HG03354 (cell line): ENCODE results near the gene NUDT16L1.
A peak's percentile ranks its signal among the peaks of the same experiment; 100 is the strongest.
"Not testable (repeated sequence)": the region's sequence is repeated elsewhere in the genome, so short reads cannot be mapped to it uniquely, and the experiment has no call there.

Source experiments
- ATAC-seq: cut with Tn5 transposase; IDR thresholded peaks from one replicate; pipeline ENCODE4 v1.9.1; 2021; ENCODE audit warnings: mild to moderate bottlenecking; ENCODE audit not compliant: unreplicated experiment, poor library complexity, severe bottlenecking

The NUDT16L1 gene

DNA sequence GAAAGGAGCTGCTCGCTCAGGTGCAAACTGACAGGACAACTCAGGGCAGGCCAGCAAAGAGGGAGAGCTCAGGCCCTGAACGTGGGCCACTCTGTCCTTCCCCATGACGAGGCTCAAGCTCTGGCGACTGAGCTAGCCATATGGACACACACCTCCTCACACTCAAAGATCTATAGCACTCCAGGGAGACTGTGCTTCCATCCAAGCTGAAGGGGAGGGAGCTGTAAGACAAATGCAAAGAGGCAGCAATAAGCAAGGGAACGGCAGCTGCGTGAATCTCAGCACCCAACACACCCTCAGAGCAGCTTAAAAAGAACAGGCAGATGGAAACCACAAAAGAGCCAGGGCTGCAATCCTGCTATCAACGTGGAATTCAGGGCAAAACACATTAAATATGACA, 13.5 kb downstream of the NUDT16L1 start:
- no peak for ATAC-seq

DNA sequence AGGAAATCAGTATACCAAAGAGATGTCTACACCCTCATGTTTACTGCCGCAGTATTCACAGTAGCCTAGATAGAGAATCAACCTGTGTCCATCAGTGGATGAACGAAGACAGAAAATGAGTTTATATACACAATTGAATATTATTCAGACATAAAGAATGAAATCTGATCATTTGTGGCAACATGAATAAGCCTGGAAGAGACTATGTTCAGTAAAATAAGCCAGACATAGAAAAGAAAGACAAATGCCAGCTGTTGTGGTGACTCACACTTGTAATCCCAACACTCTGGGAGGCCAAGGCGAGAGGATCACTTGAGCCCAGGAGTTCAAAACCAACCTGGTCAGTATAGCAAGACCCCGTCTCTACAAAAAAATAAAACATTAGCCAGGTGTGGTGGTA, 16.1 kb downstream of the NUDT16L1 start:
- no peak for ATAC-seq

DNA sequence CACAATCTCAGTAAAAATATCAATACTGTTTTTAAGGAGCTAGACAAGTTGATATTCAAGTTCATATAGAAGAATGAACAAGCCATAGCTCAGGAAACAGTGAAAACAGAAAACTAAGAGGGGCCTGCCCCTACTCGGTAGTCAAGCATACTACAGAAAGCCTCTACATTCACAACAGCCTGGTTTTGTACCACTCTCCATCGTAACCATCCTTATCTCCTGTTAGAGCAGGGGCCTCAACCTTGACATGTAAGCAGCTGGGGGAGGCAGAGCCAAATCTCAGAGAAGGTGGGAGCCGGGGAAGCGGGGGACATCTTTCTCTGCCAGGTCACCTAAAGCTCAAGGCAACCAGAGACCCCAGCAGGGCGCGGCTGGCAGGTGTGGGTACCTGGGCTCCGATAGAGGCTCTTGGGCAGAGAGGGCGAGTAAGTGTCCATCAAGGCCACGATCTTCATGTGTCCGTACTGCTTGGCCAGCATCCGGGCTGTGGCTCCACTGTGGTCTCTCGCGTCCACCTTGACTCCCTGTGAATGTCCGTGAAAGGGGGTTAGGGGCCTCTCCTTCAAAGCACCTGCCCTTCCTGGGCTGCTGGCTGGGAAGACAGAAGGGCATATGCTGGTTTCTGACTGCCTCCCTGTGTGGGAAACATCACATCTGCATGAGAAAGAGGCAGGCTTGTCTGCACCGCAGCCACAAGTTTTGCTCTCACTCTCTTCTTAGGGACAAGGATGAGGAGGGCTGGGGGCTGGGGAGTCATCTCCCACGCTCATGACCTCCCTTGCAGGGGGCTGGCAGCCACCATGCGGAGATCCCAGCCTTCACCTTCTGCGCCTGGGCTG, 20.5 kb downstream of the NUDT16L1 start:
- no peak for ATAC-seq

DNA sequence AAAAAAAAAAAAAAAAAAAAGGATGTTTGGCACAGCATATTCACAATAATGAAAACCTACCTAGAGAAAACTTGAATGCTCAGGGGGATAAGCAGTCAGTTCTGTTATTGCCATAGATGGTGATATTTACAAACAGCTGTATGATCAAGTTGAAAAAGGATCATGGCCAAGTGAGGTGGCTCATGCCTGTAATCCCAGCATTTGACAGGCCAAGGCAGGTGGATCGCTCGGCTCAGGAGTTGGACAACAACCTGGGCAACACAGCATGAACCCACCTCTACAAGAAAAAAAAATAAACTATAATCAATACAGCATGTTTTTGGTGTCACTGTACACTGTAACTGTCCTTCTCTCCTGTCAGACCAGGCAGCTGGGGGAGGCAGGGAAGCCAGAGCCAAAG, 21.6 kb downstream of the NUDT16L1 start:
- ATAC-seq: no peak

DNA sequence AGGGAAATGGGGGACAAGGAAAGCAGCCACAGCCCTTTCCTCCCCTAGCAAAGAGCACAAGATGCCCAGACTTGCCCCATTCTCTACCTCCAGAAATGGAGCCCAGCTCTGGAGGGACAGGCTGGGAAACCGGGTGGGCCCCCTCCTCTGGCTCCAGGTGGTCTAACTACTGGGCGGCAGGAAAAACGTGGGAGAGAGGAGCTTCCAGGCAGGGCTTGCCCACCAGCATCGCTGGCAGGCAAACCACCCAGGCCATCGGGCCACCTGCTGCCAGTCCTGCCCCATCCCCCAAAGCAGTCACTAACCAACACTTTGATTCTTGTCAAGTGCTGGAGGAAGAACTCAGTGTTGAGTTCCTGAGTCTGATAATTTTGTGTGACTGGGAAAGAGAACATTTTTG, 25.1 kb downstream of the NUDT16L1 start:
- no peak for ATAC-seq

DNA sequence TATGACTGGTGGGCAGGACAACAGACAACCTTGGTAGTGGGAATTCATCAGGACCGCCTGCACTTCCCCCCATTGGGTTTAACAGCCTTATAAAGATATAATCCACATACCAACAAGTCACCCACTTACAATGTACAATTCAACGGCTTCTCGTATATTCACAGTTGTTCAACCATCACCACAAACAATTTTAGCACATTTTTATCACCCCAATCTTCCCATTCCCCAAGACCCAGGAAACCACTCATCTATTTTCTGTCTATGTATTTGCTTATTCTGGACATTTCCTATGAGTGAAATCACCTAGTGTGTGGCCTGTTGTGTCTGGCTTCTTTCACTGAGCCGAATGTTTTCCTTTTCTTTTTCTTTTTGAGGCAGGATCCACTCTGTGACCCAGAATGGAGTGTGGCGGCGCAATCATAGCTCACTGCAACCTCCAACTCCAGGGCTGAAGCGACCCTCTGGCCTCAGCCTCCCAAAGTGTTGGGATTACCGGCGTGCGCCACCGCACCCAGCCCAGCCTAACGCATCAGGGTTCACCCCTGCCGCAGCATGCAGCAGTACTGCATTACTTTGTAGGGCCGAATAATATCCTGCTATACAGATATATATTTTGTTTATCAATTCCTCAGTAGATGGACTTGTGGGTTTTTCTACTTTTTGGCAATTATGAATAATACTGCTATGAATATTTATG, 29.9 kb downstream of the NUDT16L1 start:
- ATAC-seq: no peak

DNA sequence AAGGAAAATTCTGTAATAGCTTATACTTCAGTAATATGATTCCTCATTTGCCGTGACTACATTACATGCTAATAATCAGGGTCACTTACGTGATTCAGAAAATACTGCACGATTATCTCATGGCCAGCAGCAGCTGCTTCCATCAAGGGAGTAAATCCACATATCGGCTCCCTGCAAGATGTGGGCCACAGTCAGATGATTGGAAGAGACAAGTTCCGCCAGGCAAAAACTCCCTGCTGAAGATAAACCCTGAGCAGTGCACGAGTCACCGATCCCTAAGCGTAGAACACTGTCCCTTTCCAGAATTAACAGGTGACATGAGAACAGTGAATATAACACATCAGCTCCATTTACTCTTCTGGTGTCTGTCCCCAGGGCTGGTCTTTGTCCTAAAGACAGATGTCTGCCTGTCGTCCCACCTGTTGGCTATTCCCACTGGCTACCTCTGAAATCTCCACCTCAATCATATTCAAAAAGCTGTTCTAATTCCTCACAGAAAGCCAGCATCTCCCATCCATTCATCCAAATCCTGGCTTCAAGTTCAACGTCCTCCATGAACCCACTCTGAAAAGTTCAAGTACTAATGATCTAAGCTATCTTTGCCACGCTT, 31.4 kb downstream of the NUDT16L1 start:
- ATAC-seq: no peak

DNA sequence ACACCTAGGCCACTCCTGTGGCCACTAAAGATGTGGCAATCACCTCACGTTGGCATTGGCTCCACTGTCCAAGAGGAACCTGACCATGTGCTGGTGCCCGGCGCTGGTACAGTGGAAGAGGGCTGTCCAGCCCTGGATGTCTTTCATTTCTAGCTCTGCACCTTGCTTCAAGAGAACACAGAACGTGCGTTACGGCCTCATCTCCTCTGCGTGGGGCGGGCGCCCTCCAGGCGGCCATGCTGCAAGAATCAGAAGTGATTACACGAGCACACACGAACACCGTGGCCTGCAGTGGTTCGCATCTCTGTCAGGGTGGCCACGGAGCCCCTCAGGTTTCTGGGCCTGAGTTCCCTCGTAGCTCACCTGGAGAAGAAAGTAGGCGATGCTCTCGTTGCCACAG, 33.3 kb downstream of the NUDT16L1 start:
- ATAC-seq: no peak

DNA sequence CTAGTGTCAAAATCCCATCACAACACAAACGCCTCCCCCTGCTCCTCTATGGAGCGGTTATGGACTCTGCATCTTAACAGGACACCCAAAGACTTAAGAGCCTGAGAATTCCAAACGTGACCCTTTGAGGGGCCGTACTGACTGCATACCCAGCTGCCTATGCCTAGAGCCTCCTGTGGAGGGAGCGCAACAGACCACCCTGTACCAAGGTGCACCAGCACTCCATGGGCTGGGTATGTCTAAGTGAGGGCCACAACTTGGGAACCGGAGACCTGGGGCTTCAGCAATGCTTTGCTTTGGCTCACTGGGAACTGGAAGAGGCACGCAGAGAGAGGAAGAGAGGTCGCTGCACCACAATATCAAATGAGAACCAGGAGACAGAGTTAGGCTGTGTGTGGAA, 35.3 kb downstream of the NUDT16L1 start:
- ATAC-seq: no peak

DNA sequence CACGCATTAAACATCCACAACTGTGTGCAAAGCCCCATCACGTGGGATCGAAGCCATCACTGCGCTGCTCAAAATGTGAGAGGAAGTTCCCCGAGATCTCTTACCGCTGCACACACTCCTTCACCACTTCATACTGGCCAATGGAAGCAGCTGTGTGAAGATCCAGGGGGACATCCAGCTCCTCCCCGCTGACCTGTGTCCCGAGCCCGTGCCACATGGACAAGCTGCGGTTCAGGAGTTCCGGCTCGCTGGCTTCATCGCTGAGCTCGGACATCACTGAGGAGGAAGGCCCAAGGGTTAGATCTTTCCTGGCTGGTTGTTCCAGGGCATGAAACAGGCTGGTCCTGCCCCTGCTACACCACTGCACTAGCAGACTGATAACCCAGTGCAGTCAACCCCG, 36.5 kb downstream of the NUDT16L1 start:
- no peak for ATAC-seq

DNA sequence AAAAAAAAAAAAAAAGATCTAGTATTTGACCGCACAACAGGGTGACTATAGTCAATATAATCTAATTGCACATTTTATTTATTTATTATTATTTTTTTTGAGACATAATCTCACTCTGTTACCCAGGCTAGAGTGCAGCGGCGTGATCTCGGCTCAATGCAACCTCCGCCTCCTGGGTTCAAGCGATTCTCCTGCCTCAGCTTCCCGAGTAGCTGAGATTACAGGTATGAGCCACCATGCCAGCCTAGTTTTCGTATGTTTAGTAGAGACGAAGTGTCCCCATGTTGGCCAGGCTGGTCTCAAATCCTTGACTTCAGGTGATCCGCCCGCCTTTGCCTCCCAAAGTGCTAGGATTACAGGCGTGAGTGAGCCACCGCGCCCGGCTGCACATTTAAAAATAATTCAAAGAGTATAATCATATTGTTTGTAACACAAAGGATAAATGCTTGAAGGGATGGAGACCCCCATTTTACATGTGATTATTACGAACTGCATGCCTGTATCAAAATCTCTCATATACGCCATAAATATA, 39.9 kb downstream of the NUDT16L1 start:
- ATAC-seq: no peak

DNA sequence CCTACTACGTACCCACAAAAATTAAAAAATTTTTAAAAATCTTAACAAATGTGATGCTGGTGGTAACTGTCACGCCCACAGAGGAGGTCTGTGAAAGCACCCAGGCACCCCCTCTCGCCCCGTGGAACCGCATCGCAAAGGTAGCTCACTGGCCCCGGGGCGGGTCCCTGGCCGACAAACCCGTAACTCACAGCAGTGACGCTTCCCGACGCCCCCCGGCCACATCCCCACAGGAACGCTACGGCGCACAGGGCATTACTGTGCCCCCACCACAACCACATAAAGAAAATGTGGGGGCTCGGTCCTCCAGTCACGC, 40.3 kb downstream of the NUDT16L1 start:
- peak; percentile 19 for ATAC-seq

DNA sequence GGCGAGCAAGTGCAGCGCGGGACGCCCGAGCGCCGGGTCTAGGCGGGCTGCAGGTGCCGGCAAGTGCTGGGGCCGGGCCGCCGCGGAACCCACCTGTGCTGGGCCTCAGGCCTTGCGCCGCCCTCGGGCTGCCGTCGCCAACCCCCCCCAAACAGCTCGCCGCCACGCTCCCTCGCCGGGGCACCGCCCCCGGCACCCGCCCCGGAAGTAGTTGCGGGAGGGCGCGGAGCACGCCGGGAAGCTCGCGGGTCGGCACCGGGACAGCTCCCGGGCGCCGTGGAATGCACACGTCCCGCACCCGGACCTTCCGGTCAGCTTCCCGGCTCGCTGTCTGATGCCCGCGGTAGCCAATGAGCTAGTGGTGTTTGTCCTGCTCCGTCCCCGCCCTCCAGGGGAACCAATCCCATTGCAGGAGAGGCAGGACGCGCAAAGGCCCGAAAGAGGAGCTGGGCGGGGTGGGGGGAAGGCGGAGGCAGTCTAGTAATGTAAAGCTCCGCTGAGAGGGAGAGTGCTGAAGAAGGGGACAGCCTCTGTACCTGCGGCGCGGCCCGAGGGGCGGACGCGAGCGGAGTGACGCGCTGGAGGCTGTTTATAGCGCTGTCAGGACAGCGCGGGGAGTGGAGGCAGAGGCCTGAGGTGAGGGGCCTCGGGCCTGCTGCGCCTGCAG, 40.8 kb downstream of the NUDT16L1 start, which contains the start of the genes ANKS3 and DNAAF8:
Gene ANKS3, minus strand, starts transcription at position 209 of the 667 bp plus-strand sequence. CDS start 4,122 bp downstream, outside the sequence.
Gene DNAAF8, plus strand, starts transcription at position 475 of the 667 bp plus-strand sequence. CDS start 1,978 bp downstream, outside the sequence.
- ATAC-seq: peak; percentile 75

DNA sequence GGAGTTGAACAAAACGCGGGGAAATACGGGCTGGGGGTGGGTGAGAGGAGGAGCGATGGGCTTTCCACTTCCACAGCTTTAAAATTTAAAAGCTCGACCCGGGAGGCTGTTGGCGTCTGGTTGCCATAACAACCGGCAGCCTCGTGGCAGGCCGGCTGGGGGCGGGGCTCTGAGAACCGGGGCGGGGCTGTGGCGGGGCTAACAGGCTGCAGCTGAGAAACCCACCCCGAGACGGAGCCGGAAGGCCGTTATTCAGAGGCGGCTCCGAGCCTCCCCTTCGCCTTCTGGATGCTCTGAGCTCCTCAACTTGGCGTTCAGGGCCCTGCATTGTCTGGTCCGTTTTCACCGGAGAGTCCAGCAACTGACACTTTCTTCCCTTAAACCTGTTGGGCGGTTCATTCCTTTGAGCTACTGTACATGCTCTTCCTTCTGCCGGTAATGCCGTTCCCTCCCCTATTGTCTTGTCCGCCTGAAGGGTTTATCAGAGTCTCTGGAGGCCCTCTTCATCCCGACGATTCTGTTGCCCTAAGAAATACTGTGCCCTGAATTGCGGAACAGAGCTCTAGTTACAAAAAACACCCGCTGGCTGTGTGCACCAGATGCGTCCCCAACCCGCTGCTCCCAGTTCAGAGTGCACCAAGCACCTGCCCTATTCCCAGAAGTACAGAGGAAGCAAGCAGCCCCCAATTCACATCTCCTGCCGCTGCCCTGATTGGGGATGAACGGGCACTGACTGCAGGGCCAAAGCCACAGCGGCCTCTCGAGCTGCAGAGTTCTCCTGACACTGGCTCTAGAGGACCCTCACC, 41.6 kb downstream of the NUDT16L1 start:
- peak; percentile 68 for ATAC-seq

DNA sequence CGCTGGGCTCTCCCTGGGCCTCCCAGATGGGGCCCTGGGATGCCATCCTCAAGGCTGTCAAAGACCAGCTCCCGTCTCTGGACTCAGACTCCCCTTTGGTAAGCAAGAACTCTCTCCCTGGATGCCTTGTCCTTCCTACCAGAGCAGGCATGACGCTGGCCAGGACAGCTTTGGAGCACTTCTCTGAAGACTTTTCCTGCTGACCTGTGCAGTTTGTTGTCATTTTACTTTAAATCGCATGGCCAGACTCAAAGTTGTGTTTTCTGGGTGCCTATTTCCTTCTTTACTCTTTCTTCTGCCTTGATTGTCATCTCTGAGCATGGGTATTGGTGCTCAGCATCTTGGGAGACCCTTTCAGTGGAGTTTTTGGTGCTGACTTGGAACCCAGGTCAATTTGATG, 43.2 kb downstream of the NUDT16L1 start:
- ATAC-seq: no peak

DNA sequence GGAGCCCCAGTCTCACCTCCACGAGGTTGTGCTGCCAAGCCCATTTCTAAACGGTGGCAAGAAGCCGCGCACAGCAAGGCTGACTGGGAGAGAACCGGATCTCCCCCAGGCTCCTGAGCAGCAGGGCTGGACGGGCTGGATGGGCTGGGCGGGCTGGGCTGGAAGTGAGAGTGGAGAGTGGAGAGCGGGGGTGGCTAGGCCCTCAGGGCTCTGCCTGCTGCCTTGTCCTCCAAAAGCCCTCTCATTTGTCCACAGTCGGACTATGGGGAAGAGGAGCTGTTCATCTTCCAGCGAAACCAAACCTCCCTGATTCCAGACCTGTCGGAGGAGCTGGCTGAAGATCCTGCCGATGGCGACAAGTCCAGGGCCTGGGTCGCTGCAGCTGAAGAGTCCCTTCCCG, 44.2 kb downstream of the NUDT16L1 start:
- ATAC-seq: no peak

DNA sequence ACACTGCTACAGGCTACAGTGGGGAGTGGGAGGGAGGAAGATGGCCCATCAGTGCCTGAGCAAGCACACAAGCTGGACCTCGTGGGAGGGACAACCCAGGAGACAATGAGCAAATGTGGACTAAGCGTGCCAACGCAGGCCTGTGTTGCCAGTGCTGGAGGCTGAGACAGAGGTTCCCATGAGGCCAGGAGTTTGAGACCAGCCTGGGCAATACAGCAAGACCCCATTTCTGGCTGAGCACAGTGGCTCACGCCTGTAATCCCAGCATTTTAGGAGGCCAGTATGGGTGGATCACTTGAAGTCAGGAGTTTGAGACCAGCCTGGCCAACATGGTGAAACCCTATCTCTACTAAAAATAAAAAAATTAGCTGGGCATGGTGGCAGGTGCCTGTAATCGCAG, 45.0 kb downstream of the NUDT16L1 start:
- not testable (repeated sequence) for ATAC-seq

DNA sequence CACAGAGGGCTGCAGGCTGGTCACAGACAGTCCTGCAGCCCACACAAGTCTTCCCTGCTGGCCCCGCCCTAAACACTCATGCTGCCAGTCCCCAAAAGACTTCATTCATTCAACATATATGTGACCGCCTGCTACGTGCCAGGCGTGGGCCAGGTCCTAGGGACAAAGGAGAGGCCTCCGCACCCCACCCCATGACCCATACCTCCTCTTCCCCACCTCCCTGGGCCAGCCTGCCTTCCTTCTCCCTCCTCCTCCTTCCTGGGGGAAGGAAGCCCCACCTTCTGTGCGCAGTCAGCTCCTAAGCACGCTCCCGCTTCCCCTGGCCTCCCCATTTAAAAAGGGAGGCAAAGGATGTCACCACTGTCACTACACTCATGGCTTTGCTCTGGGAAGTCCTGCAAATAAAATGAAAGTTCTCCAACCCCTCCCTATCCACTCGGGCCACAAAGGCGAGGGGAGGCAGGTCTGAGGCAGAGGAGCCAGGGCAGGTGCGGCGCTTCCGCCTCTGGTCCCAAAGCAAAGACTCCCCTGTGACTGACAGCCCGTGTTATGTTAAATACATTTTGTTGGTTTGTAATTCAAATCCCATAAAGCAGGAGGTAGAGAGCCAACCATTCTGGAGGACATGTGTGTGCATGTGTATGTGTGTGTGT, 50.0 kb downstream of the NUDT16L1 start:
- no peak for ATAC-seq
